Measurements from ENCODE around the gene IFITM5.

- TF ChIP-seq CTCF (IDR thresholded peaks at IDR 0.05) (no peak), POLR2A (IDR thresholded peaks at IDR 0.05) (no peak), POLR2AphosphoS5 (IDR thresholded peaks at IDR 0.05; ENCODE audit: insufficient read depth in 1 of 2, low read depth in 1 of 2) (no peak)
Observed at GRCh38 chr11:312092-312816, 12.9 kb upstream of the IFITM5 start.
